Thyroid gland (tissue), 4 donors: Measurements from ENCODE around the gene WDR74.

ENCODE experiments used
- CTCF ChIP-seq, 6 experiments: fragments of 200-600 bp in 3 of 6; fragments of 450-650 bp in 3 of 6; sonication (generic) in 3 of 6; IDR thresholded peaks; one replicate each; pipeline ENCODE4 v1.5.1; 2016 to 2019; ENCODE audit warnings: antibody characterized with exemption in 6 of 6, mild to moderate bottlenecking in 2 of 6, inconsistent platforms in 1 of 6, moderate library complexity in 1 of 6
- POLR2A ChIP-seq, 2 donors: fragments of 450-650 bp; IDR thresholded peaks; one replicate each; pipeline ENCODE4 v1.6.1; 2017; ENCODE audit warnings: antibody characterized with exemption in 2 of 2, mild to moderate bottlenecking in 2 of 2, moderate library complexity in 1 of 2

- peak; percentile 83 to 99 (median 94) for TF ChIP-seq CTCF (IDR thresholded peaks at IDR 0.05)
- no peak for TF ChIP-seq POLR2A (IDR thresholded peaks at IDR 0.05)
Measured at GRCh38 chr11:62786318-62787004, 52.9 kb downstream of the WDR74 start.
